HG03342 (cell line): Measurements from ENCODE around the gene TCF12.
A peak's percentile ranks its signal among the peaks of the same experiment; 100 is the strongest.

Experiments used
- ATAC-seq: cut with Tn5 transposase; IDR thresholded peaks from one replicate; pipeline ENCODE4 v1.9.1; 2021; ENCODE audit warnings: mild to moderate bottlenecking, moderate library complexity; ENCODE audit not compliant: unreplicated experiment

TCF12 gene

GRCh38 chr15:57041416-57041815 is 123.0 kb downstream of the TCF12 start:
- no peak for ATAC-seq

GRCh38 chr15:57044072-57044702 is 125.7 kb downstream of the TCF12 start:
- no peak for ATAC-seq

- no peak for ATAC-seq
Measured at GRCh38 chr15:57044970-57045369, 126.5 kb downstream of the TCF12 start.

- ATAC-seq: peak; percentile 86
Measured at GRCh38 chr15:57045741-57046382, 127.4 kb downstream of the TCF12 start.

- ATAC-seq: no peak
Measured at GRCh38 chr15:57048930-57049549, 130.6 kb downstream of the TCF12 start.

- no peak for ATAC-seq
Measured at GRCh38 chr15:57053470-57053869, 135.0 kb downstream of the TCF12 start.

- no peak for ATAC-seq
Measured at GRCh38 chr15:57054204-57054750, 135.8 kb downstream of the TCF12 start.

- no peak for ATAC-seq
Measured at GRCh38 chr15:57056357-57056756, 137.9 kb downstream of the TCF12 start.

- no peak for ATAC-seq
Measured at GRCh38 chr15:57057134-57057930, 138.9 kb downstream of the TCF12 start.

GRCh38 chr15:57059026-57059660 is 140.7 kb downstream of the TCF12 start:
- no peak for ATAC-seq

- no peak for ATAC-seq
Measured at GRCh38 chr15:57060799-57061198, 142.4 kb downstream of the TCF12 start.

- no peak for ATAC-seq
Measured at GRCh38 chr15:57061281-57061680, 142.8 kb downstream of the TCF12 start.

- ATAC-seq: no peak
Measured at GRCh38 chr15:57061696-57062095, 143.3 kb downstream of the TCF12 start.

GRCh38 chr15:57064033-57064432 is 145.6 kb downstream of the TCF12 start:
- ATAC-seq: no peak

GRCh38 chr15:57069423-57069822 is 151.0 kb downstream of the TCF12 start:
- ATAC-seq: no peak

GRCh38 chr15:57070674-57071073 is 152.2 kb downstream of the TCF12 start:
- ATAC-seq: no peak

- no peak for ATAC-seq
Measured at GRCh38 chr15:57079446-57079845, 161.0 kb downstream of the TCF12 start.

GRCh38 chr15:57079931-57080620 is 161.6 kb downstream of the TCF12 start:
- ATAC-seq: no peak

- no peak for ATAC-seq
Measured at GRCh38 chr15:57082054-57082728, 163.7 kb downstream of the TCF12 start.

GRCh38 chr15:57084192-57084591 is 165.7 kb downstream of the TCF12 start:
- no peak for ATAC-seq
